WTC11 (cell line): ENCODE results near the gene AARSD1. TPM values are rescaled to one million over a fixed set of nuclear protein-coding genes. Genes with fewer than 3 reads are reported as not detected.

Source experiments
- ATAC-seq: fragments of 200-7000 bp; cut with Tn5 transposase; 2 replicates; pipeline ENCODE4 v1.10.0; 2021; ENCODE audit warnings: mild to moderate bottlenecking, moderate library complexity
- CTCF ChIA-PET: fragments of 300-600 bp; sonication (Branson Sonifier 250); formaldehyde crosslinking; loops from one replicate; lab custom pipeline; 2021; ENCODE audit warnings: antibody characterized with exemption; lab: Charles Lee
- POLR2A ChIA-PET: fragments of 350-600 bp; sonication (Branson Sonifier 250); formaldehyde crosslinking; loops from one replicate; lab custom pipeline; 2021; ENCODE audit warnings: antibody characterized with exemption; lab: Charles Lee
- DNase-seq: peaks from one replicate; pipeline ENCODE4 v3.0.0; 2021; ENCODE audit warnings: low spot score
- H3K27ac Mint-ChIP-seq: 2 replicates; pipeline ENCODE4 v1.8.0; 2021; ENCODE audit warnings: mixed read lengths
- H3K27me3 Mint-ChIP-seq: 2 replicates; pipeline ENCODE4 v1.8.0; 2021; ENCODE audit warnings: low read depth, mild to moderate bottlenecking, moderate library complexity, mixed read lengths
- H3K36me3 Mint-ChIP-seq: 2 replicates; pipeline ENCODE4 v1.8.0; 2021; ENCODE audit warnings: mixed read lengths
- H3K4me1 Mint-ChIP-seq: 2 replicates; pipeline ENCODE4 v1.8.0; 2022; ENCODE audit warnings: mixed read lengths
- H3K4me3 Mint-ChIP-seq: 2 replicates; pipeline ENCODE4 v1.8.0; 2021; ENCODE audit warnings: mild to moderate bottlenecking, moderate library complexity, mixed read lengths
- H3K9me3 Mint-ChIP-seq: 2 replicates; pipeline ENCODE4 v1.8.0; 2021; ENCODE audit warnings: mixed read lengths
- CREB1 ChIP-seq: sonication (generic); formaldehyde crosslinking; IDR thresholded peaks from 2 replicates; pipeline ENCODE4 v1.8.0; 2023; ENCODE audit warnings: mild to moderate bottlenecking, missing genetic modification reagents
- ELF4 ChIP-seq: sonication (generic); formaldehyde crosslinking; IDR thresholded peaks from 2 replicates; pipeline ENCODE4 v1.8.1; 2022; ENCODE audit warnings: low read depth, mild to moderate bottlenecking, moderate library complexity, missing genetic modification reagents
- EMX1 ChIP-seq: fragments of 250-450 bp; sonication (Bioruptor Pico); IDR thresholded peaks from 2 replicates; pipeline ENCODE4 v1.8.0; 2021; ENCODE audit warnings: mild to moderate bottlenecking
- ETV6 ChIP-seq: sonication (generic); formaldehyde crosslinking; IDR thresholded peaks from 2 replicates; pipeline ENCODE4 v1.8.1; 2022; ENCODE audit warnings: mild to moderate bottlenecking, missing genetic modification reagents
- GRHL2 ChIP-seq: fragments of 250-450 bp; sonication (Bioruptor Pico); IDR thresholded peaks from 2 replicates; pipeline ENCODE4 v1.8.0; 2022; ENCODE audit warnings: mild to moderate bottlenecking, moderate library complexity; ENCODE audit not compliant: insufficient replicate concordance, severe bottlenecking
- HMGA2 ChIP-seq: fragments of 250-450 bp; sonication (Bioruptor Pico); IDR thresholded peaks from 2 replicates; pipeline ENCODE4 v1.4.0; 2021; ENCODE audit warnings: mild to moderate bottlenecking, moderate library complexity
- IRF2 ChIP-seq: sonication (generic); formaldehyde crosslinking; IDR thresholded peaks from 2 replicates; pipeline ENCODE4 v1.8.0; 2022; ENCODE audit warnings: low read depth, missing genetic modification reagents, borderline replicate concordance
- KAT7 ChIP-seq: sonication (generic); formaldehyde crosslinking; IDR thresholded peaks from 2 replicates; pipeline ENCODE4 v1.8.1; 2023; ENCODE audit warnings: missing genetic modification reagents, mild to moderate bottlenecking, borderline replicate concordance
- MYBL2 ChIP-seq: sonication (generic); formaldehyde crosslinking; IDR thresholded peaks from 2 replicates; pipeline ENCODE4 v1.8.1; 2023; ENCODE audit warnings: mild to moderate bottlenecking, moderate library complexity, missing genetic modification reagents
- NFYB ChIP-seq: sonication (generic); formaldehyde crosslinking; conservative IDR thresholded peaks from 2 replicates; pipeline ENCODE4 v1.8.0; 2022; ENCODE audit warnings: low read depth, missing genetic modification reagents
- NR1H2 ChIP-seq: sonication (generic); formaldehyde crosslinking; IDR thresholded peaks from 2 replicates; pipeline ENCODE4 v1.9.0; 2021; ENCODE audit warnings: mild to moderate bottlenecking, moderate library complexity, missing genetic modification reagents
- NR2C2 ChIP-seq: sonication (generic); formaldehyde crosslinking; IDR thresholded peaks from 2 replicates; pipeline ENCODE4 v1.8.0; 2022; ENCODE audit warnings: mild to moderate bottlenecking, missing genetic modification reagents
- NR3C1 ChIP-seq: sonication (generic); formaldehyde crosslinking; conservative IDR thresholded peaks from 2 replicates; pipeline ENCODE4 v1.8.1; 2023; ENCODE audit warnings: low read depth, mild to moderate bottlenecking, missing genetic modification reagents
- PRRX2 ChIP-seq: fragments of 250-450 bp; sonication (Bioruptor Pico); IDR thresholded peaks from 2 replicates; pipeline ENCODE4 v1.8.0; 2021; ENCODE audit warnings: mild to moderate bottlenecking
- SMAD4 ChIP-seq: sonication (generic); formaldehyde crosslinking; IDR thresholded peaks from 2 replicates; pipeline ENCODE4 v1.8.0; 2022; ENCODE audit warnings: mild to moderate bottlenecking, missing genetic modification reagents
- TP53 ChIP-seq: sonication (generic); formaldehyde crosslinking; IDR thresholded peaks from 2 replicates; pipeline ENCODE4 v1.8.1; 2023; ENCODE audit warnings: mild to moderate bottlenecking, missing genetic modification reagents
- ZNF423 ChIP-seq: fragments of 250-450 bp; sonication (Bioruptor Pico); IDR thresholded peaks from 2 replicates; pipeline ENCODE4 v2.1.2; 2022; ENCODE audit warnings: mild to moderate bottlenecking, moderate library complexity
- total RNA-seq: library from RNA; stranded (reverse); gene quantifications from 3 replicates; pipeline ENCODE4 v1.2.3, GENCODE V29; 2021
- TF ChIP-seq, protein P1 (sequence below): fragments of 250-450 bp; sonication (Bioruptor Pico); IDR thresholded peaks from 2 replicates; pipeline ENCODE4 v1.8.0; 2021; ENCODE audit warnings: mild to moderate bottlenecking
- TF ChIP-seq, protein P2 (sequence below): sonication (generic); formaldehyde crosslinking; conservative IDR thresholded peaks from 2 replicates; pipeline ENCODE4 v1.8.1; 2023; ENCODE audit warnings: mild to moderate bottlenecking, low read depth, missing genetic modification reagents, moderate library complexity
- TF ChIP-seq, protein P3 (sequence below): sonication (generic); formaldehyde crosslinking; IDR thresholded peaks from 2 replicates; pipeline ENCODE4 v1.8.0; 2022; ENCODE audit warnings: missing genetic modification reagents
- TF ChIP-seq, protein P4 (sequence below): sonication (generic); formaldehyde crosslinking; IDR thresholded peaks from 2 replicates; pipeline ENCODE4 v1.8.1; 2022; ENCODE audit warnings: mild to moderate bottlenecking, moderate library complexity, missing genetic modification reagents
- TF ChIP-seq, protein P5 (sequence below): sonication (generic); formaldehyde crosslinking; IDR thresholded peaks from 2 replicates; pipeline ENCODE4 v1.8.1; 2023; ENCODE audit warnings: mild to moderate bottlenecking, missing genetic modification reagents

The AARSD1 gene
- total RNA-seq, 1 experiment from 2014 or later, result 61.5 TPM

DNA sequence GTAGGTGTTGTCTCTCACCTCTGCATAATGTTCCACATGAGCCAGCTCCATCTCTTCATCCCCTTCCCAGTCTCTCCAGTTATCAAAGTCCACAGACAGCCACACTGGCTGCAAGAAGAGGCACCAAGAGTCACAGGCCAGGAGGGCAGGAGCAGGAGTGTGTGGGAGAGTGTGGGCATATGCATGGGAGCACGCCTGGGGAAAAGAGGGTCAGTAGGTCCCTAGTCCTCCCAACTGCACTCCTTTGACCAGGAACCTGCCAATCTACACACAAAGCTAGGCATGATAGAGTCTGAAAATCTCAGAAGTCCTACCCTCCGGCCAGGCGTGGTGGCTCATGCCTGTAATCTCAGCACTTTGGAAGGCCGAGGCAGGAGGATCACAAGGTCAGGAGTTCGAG lies 7.3 kb upstream of the AARSD1 start:
- no peak for DNase-seq

DNA sequence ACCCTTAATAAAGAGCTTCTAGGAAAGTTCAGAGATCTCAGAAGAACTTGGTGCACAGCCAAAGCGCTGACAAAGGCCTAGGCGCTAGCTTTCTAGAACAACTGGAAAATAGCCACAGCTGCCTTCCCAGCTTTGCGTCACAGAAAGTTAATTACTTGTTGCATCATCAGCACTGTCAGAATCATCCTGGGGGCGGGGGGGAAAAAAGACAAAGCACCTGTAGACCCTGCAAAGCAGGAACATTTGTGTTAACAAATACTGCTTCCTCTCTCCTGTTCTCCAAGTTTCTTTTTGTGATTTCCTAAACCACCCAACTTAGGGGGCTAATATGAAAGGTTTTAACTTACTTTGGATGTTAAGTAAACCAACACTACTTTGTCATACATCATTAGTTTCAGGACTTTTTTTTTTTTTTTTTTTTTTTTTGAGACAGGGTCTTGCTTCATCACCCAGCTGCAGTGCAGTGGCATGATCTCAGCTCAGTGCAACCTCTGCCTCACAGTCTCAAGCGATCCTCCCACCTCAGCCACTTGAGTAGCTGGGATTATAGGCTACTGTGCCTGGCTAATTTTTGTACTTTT lies 4.8 kb upstream of the AARSD1 start:
- 0 out of 2 replicates have a peak, but pooled peaks cover 3% of the 10 kb centered on the region for H3K36me3 Mint-ChIP-seq
- H3K9me3 Mint-ChIP-seq, result no peaks in the 10 kb centered on the region
- H3K27ac Mint-ChIP-seq, result 0 out of 2 replicates have a peak overlapping the region, but pooled peaks have one; percentile 63
- CTCF ChIA-PET, result interaction anchor here (0.7 to 1.0 kb wide), 2 partner anchors 9 to 29 kb away, joined by 3 read pairs; partner anchors contain the start of gene RPL27
- no peak overlapping the region for H3K4me3 Mint-ChIP-seq
- ATAC-seq (no peak), DNase-seq (no peak)
- no peaks in the 10 kb centered on the region; the same call in 1 of the 2 replicates for H3K4me1 Mint-ChIP-seq
- H3K27me3 Mint-ChIP-seq, result no peaks in the 10 kb centered on the region
- TF ChIP-seq ETV6 (CRISPR knock-in tag) (no peak), SMAD4 (CRISPR knock-in tag) (no peak), NFYB (CRISPR knock-in tag) (no peak), GRHL2 (CRISPR knock-in tag) (no peak), CREB1 (no peak), NR2C2 (no peak), NR1H2 (no peak), KAT7 (CRISPR knock-in tag) (no peak), HMGA2 (CRISPR knock-in tag) (no peak), PRRX2 (CRISPR knock-in tag) (no peak)
- TF ChIP-seq, protein P1, sequence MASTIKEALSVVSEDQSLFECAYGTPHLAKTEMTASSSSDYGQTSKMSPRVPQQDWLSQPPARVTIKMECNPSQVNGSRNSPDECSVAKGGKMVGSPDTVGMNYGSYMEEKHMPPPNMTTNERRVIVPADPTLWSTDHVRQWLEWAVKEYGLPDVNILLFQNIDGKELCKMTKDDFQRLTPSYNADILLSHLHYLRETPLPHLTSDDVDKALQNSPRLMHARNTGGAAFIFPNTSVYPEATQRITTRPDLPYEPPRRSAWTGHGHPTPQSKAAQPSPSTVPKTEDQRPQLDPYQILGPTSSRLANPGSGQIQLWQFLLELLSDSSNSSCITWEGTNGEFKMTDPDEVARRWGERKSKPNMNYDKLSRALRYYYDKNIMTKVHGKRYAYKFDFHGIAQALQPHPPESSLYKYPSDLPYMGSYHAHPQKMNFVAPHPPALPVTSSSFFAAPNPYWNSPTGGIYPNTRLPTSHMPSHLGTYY (CRISPR knock-in tag), result no peak
- TF ChIP-seq, protein P2, sequence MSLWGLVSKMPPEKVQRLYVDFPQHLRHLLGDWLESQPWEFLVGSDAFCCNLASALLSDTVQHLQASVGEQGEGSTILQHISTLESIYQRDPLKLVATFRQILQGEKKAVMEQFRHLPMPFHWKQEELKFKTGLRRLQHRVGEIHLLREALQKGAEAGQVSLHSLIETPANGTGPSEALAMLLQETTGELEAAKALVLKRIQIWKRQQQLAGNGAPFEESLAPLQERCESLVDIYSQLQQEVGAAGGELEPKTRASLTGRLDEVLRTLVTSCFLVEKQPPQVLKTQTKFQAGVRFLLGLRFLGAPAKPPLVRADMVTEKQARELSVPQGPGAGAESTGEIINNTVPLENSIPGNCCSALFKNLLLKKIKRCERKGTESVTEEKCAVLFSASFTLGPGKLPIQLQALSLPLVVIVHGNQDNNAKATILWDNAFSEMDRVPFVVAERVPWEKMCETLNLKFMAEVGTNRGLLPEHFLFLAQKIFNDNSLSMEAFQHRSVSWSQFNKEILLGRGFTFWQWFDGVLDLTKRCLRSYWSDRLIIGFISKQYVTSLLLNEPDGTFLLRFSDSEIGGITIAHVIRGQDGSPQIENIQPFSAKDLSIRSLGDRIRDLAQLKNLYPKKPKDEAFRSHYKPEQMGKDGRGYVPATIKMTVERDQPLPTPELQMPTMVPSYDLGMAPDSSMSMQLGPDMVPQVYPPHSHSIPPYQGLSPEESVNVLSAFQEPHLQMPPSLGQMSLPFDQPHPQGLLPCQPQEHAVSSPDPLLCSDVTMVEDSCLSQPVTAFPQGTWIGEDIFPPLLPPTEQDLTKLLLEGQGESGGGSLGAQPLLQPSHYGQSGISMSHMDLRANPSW, result no peak
- TF ChIP-seq, protein P3, sequence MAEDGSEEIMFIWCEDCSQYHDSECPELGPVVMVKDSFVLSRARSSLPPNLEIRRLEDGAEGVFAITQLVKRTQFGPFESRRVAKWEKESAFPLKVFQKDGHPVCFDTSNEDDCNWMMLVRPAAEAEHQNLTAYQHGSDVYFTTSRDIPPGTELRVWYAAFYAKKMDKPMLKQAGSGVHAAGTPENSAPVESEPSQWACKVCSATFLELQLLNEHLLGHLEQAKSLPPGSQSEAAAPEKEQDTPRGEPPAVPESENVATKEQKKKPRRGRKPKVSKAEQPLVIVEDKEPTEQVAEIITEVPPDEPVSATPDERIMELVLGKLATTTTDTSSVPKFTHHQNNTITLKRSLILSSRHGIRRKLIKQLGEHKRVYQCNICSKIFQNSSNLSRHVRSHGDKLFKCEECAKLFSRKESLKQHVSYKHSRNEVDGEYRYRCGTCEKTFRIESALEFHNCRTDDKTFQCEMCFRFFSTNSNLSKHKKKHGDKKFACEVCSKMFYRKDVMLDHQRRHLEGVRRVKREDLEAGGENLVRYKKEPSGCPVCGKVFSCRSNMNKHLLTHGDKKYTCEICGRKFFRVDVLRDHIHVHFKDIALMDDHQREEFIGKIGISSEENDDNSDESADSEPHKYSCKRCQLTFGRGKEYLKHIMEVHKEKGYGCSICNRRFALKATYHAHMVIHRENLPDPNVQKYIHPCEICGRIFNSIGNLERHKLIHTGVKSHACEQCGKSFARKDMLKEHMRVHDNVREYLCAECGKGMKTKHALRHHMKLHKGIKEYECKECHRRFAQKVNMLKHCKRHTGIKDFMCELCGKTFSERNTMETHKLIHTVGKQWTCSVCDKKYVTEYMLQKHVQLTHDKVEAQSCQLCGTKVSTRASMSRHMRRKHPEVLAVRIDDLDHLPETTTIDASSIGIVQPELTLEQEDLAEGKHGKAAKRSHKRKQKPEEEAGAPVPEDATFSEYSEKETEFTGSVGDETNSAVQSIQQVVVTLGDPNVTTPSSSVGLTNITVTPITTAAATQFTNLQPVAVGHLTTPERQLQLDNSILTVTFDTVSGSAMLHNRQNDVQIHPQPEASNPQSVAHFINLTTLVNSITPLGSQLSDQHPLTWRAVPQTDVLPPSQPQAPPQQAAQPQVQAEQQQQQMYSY, result no peak
- TF ChIP-seq, protein P4, sequence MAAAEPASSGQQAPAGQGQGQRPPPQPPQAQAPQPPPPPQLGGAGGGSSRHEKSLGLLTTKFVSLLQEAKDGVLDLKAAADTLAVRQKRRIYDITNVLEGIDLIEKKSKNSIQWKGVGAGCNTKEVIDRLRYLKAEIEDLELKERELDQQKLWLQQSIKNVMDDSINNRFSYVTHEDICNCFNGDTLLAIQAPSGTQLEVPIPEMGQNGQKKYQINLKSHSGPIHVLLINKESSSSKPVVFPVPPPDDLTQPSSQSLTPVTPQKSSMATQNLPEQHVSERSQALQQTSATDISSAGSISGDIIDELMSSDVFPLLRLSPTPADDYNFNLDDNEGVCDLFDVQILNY (CRISPR knock-in tag), result no peak
- POLR2A ChIA-PET, result interaction anchor here (0.7 to 0.9 kb wide), 2 partner anchors 52 to 112 kb away, joined by 9 read pairs; no protein-coding TSS in a partner anchor

More for the DNA sequence above, 7.3 kb upstream of the AARSD1 start:
- POLR2A ChIA-PET, result no interaction called here
- Mint-ChIP-seq H3K4me3 (no peak overlapping the region), H3K27me3 (no peaks in the 10 kb centered on the region), H3K27ac (no peak overlapping the region), H3K4me1 (no peaks in the 10 kb centered on the region), H3K36me3 (0 out of 2 replicates have a peak, but pooled peaks cover 3% of the 10 kb centered on the region), H3K9me3 (no peaks in the 10 kb centered on the region)
- CTCF ChIA-PET, result interaction anchor here (1.0 kb wide), 1 partner anchor 26 kb away, joined by 3 read pairs; the partner anchor contains the start of gene RPL27
- TF ChIP-seq EMX1 (CRISPR knock-in tag), result no peak
- TF ChIP-seq IRF2 (CRISPR knock-in tag), result no peak
- no peak for TF ChIP-seq ZNF423
- TF ChIP-seq NFYB (CRISPR knock-in tag), result no peak
- no peak for TF ChIP-seq TP53 (CRISPR knock-in tag)
- TF ChIP-seq PRRX2 (CRISPR knock-in tag), result no peak
- no peak for TF ChIP-seq NR3C1
- TF ChIP-seq, protein P5, sequence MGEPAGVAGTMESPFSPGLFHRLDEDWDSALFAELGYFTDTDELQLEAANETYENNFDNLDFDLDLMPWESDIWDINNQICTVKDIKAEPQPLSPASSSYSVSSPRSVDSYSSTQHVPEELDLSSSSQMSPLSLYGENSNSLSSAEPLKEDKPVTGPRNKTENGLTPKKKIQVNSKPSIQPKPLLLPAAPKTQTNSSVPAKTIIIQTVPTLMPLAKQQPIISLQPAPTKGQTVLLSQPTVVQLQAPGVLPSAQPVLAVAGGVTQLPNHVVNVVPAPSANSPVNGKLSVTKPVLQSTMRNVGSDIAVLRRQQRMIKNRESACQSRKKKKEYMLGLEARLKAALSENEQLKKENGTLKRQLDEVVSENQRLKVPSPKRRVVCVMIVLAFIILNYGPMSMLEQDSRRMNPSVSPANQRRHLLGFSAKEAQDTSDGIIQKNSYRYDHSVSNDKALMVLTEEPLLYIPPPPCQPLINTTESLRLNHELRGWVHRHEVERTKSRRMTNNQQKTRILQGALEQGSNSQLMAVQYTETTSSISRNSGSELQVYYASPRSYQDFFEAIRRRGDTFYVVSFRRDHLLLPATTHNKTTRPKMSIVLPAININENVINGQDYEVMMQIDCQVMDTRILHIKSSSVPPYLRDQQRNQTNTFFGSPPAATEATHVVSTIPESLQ (CRISPR knock-in tag), result no peak
- no peak for TF ChIP-seq ELF4
- TF ChIP-seq MYBL2 (CRISPR knock-in tag), result no peak
- ATAC-seq, result no peak
